ENCODE data around the gene PANX1. TPM values are rescaled to one million over a fixed set of nuclear protein-coding genes. Genes with fewer than 3 reads are reported as not detected.

The PANX1 gene
- total and polyA plus RNA-seq, 2 experiments from 2014 or later: 9.5 to 40.8 TPM

DNA sequence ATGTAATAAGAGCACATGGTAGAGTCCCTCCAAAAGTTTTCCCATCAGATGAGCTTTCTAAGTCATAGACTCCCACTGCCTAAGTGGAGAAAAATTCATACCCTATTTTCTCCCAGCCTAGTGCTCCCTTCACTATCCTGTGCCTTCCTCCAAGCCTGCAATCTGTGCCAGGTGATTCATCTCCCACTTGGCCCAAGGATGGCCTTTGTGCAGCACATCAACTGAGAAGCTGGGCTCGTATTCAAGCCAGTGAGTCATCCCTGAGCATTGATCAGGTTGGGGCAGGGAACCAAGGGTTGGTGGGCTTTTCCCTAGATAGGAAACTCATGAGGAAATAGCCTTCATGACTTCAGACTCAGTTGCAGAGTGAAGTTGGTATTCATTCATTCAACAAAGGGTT, 64.6 kb downstream of the PANX1 start:
- Histone ChIP-seq H3K4me1 (ENCODE audit: insufficient read depth) (peaks cover 7% of the 10 kb centered on the region; the same call in 1 of the 2 replicates), H3K27me3 (ENCODE audit: insufficient read depth) (no peaks in the 10 kb centered on the region), H3K79me2 (replicated peaks; ENCODE audit: insufficient read depth) (no peaks in the 10 kb centered on the region), H2AFZ (no peak overlapping the region), H4K20me1 (replicated peaks; ENCODE audit: insufficient read depth) (no peaks in the 10 kb centered on the region), H3F3A (replicated peaks; ENCODE audit: low read depth) (no peaks in the 10 kb centered on the region), H3K9me2 (ENCODE audit: insufficient read depth) (no peaks in the 10 kb centered on the region), H3K4me3 (no peak overlapping the region), H3K36me3 (ENCODE audit: insufficient read depth) (no peaks in the 10 kb centered on the region), H3K27ac (ENCODE audit: low read depth) (no peak overlapping the region), H3K4me2 (no peak overlapping the region)
- Mint-ChIP-seq H3K36me3 (ENCODE audit: low read depth) (no peaks in the 10 kb centered on the region; the same call in 2 of the 3 replicates), H3K4me3 (no peak overlapping the region), H3K4me1 (peaks cover 8% of the 10 kb centered on the region), H3K27ac (no peak overlapping the region), H3K9me3 (peaks cover 4% of the 10 kb centered on the region; the same call in 2 of the 3 replicates), H3K27me3 (ENCODE audit: insufficient read depth, low read depth, poor library complexity) (peaks cover 3% of the 10 kb centered on the region)
- no peak for TF ChIP-seq ZNF331 (CRISPR knock-in tag; IDR thresholded peaks at IDR 0.05; ENCODE audit: low read depth)
- no peak for TF ChIP-seq ZNF114 (CRISPR knock-in tag; IDR thresholded peaks at IDR 0.05)
- no peak for TF ChIP-seq EZH2phosphoT487 (IDR thresholded peaks at IDR 0.05; ENCODE audit: unreplicated experiment)
- TF ChIP-seq EZH2 (IDR thresholded peaks at IDR 0.05; ENCODE audit: low read depth, unreplicated experiment): no peak
- no peak for TF ChIP-seq NANOG (IDR thresholded peaks at IDR 0.05; ENCODE audit: borderline replicate concordance)
- DNase-seq (ENCODE audit: low spot score) (no peak), ATAC-seq (no peak)

DNA sequence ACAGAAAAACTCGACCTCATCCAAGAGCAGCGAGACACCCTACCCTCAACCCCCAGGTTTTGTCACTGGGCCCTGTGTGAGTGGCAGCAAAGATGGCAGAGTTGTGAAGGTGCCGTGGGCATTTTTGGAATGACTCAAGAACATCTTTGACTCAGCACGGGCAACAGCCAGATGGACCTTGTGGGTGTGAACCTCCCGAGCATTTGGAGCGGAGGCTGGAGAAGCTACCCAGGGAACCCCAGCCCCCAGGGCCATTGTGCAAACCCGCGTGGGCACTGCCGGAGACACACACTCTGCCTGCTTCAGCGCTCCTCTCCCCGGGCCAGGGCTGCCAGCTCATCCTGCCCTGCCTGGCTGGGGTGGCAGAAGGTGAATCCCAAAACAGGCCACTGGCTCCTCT, 66.1 kb downstream of the PANX1 start:
- peaks cover 8% of the 10 kb centered on the region for H3K4me1 Mint-ChIP-seq
- H3K27ac Mint-ChIP-seq: no peak overlapping the region
- no peak overlapping the region for H3K4me2 ChIP-seq
- no peak overlapping the region for H3K27ac ChIP-seq (ENCODE audit: low read depth)
- no peak overlapping the region for H3K4me3 ChIP-seq
- H3K9me2 ChIP-seq (ENCODE audit: insufficient read depth): no peaks in the 10 kb centered on the region
- no peak for TF ChIP-seq ZNF331 (CRISPR knock-in tag; IDR thresholded peaks at IDR 0.05; ENCODE audit: low read depth)
- TF ChIP-seq, protein P1, sequence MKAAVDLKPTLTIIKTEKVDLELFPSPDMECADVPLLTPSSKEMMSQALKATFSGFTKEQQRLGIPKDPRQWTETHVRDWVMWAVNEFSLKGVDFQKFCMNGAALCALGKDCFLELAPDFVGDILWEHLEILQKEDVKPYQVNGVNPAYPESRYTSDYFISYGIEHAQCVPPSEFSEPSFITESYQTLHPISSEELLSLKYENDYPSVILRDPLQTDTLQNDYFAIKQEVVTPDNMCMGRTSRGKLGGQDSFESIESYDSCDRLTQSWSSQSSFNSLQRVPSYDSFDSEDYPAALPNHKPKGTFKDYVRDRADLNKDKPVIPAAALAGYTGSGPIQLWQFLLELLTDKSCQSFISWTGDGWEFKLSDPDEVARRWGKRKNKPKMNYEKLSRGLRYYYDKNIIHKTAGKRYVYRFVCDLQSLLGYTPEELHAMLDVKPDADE (IDR thresholded peaks at IDR 0.05): no peak
- TF ChIP-seq ZNF462 (CRISPR knock-in tag; IDR thresholded peaks at IDR 0.05): no peak
- no peak for TF ChIP-seq EZH2 (IDR thresholded peaks at IDR 0.05; ENCODE audit: low read depth, unreplicated experiment)
- no peak for TF ChIP-seq POLR2AphosphoS5 (IDR thresholded peaks at IDR 0.05; ENCODE audit: low read depth)
- TF ChIP-seq EZH2phosphoT487 (IDR thresholded peaks at IDR 0.05; ENCODE audit: unreplicated experiment): no peak
- TF ChIP-seq CTCF (conservative IDR thresholded peaks at IDR 0.05; ENCODE audit: low read depth in 2 of 2): no peak
- TF ChIP-seq JUNB (IDR thresholded peaks at IDR 0.05; ENCODE audit: unreplicated experiment): no peak
- no peak for TF ChIP-seq STAT1 (IDR thresholded peaks at IDR 0.05; ENCODE audit: unreplicated experiment)
- TF ChIP-seq CREB1 (CRISPR knock-in tag; IDR thresholded peaks at IDR 0.05; ENCODE audit: low read depth): no peak
- peaks cover 7% of the 10 kb centered on the region; the same call in 1 of the 2 replicates for H3K4me1 ChIP-seq (ENCODE audit: insufficient read depth)
- H3K9me3 Mint-ChIP-seq: peaks cover 4% of the 10 kb centered on the region; the same call in 2 of the 3 replicates
- no peak for DNase-seq (ENCODE audit: low spot score)
- no peak for ATAC-seq
- H4K20me1 ChIP-seq (replicated peaks; ENCODE audit: insufficient read depth): no peaks in the 10 kb centered on the region
- no peak overlapping the region for H2AFZ ChIP-seq
- H3K27me3 Mint-ChIP-seq (ENCODE audit: insufficient read depth, low read depth, poor library complexity): peaks cover 3% of the 10 kb centered on the region
- H3K36me3 ChIP-seq (ENCODE audit: insufficient read depth): no peaks in the 10 kb centered on the region
- no peaks in the 10 kb centered on the region for H3K79me2 ChIP-seq (replicated peaks; ENCODE audit: insufficient read depth)
- no peaks in the 10 kb centered on the region for H3F3A ChIP-seq (replicated peaks; ENCODE audit: low read depth)
- no peak overlapping the region for H3K4me3 Mint-ChIP-seq
- no peaks in the 10 kb centered on the region for H3K36me3 Mint-ChIP-seq (ENCODE audit: low read depth)
- H3K27me3 ChIP-seq (ENCODE audit: insufficient read depth): no peaks in the 10 kb centered on the region

Data from GM23338 (cell line).